Astrocyte (in vitro differentiated cells and primary cell): ENCODE measurements around the gene DYNC1LI2. TPM values are rescaled to one million over a fixed set of nuclear protein-coding genes. Genes with fewer than 3 reads are reported as not detected.

Source experiments
- DNase-seq: peaks from one replicate; pipeline ENCODE4 v3.0.0-alpha.2; 2010; ENCODE audit warnings: low read depth
- FAIRE-seq: peaks from 2 replicates; lab custom pipeline; 2011; peaks lifted over from hg19 to GRCh38; lab: Jason Lieb, UNC
- H2AFZ ChIP-seq: 2 replicates; pipeline ENCODE4 v1.6.0; 2012; ENCODE audit warnings: low read depth, low read length, inconsistent platforms
- H3K27ac ChIP-seq: 2 replicates; pipeline ENCODE4 v1.5.1; 2011; ENCODE audit warnings: low read depth, low read length, inconsistent platforms
- H3K27me3 ChIP-seq: 2 replicates; pipeline ENCODE4 v1.6.0; 2011; ENCODE audit warnings: low read length, inconsistent platforms; ENCODE audit not compliant: insufficient read depth
- H3K36me3 ChIP-seq: 2 replicates; pipeline ENCODE4 v1.5.1; 2011; ENCODE audit warnings: low read length, inconsistent platforms; ENCODE audit not compliant: insufficient read depth
- H3K4me1 ChIP-seq: 2 replicates; pipeline ENCODE4 v1.5.1; 2011; ENCODE audit warnings: low read length, inconsistent platforms; ENCODE audit not compliant: insufficient read depth
- H3K4me2 ChIP-seq: 2 replicates; pipeline ENCODE4 v1.6.0; 2012; ENCODE audit warnings: low read length, inconsistent platforms
- H3K4me3 ChIP-seq: 2 replicates; pipeline ENCODE4 v1.5.1; 2011; ENCODE audit warnings: low read depth, mild to moderate bottlenecking, low read length, inconsistent platforms; ENCODE audit not compliant: insufficient read depth
- H3K79me2 ChIP-seq: 2 replicates; pipeline ENCODE4 v1.6.0; 2012; ENCODE audit warnings: mild to moderate bottlenecking, low read length, inconsistent platforms; ENCODE audit not compliant: insufficient read depth
- H3K9ac ChIP-seq: 2 replicates; pipeline ENCODE4 v1.6.0; 2012; ENCODE audit warnings: mild to moderate bottlenecking, low read length, inconsistent platforms
- H3K9me3 ChIP-seq: 2 replicates; pipeline ENCODE4 v1.5.1; 2012; ENCODE audit warnings: low read depth, mild to moderate bottlenecking, low read length, inconsistent platforms; ENCODE audit not compliant: insufficient read depth
- H4K20me1 ChIP-seq: 2 replicates; pipeline ENCODE4 v1.6.0; 2012; ENCODE audit warnings: low read length, inconsistent platforms; ENCODE audit not compliant: insufficient read depth
- H3K27ac Mint-ChIP-seq: one replicate; pipeline ENCODE4 v1.8.0; 2021; ENCODE audit warnings: mild to moderate bottlenecking, mixed read lengths; ENCODE audit not compliant: unreplicated experiment
- H3K27me3 Mint-ChIP-seq: one replicate; pipeline ENCODE4 v1.8.0; 2021; ENCODE audit warnings: low read depth, mixed read lengths; ENCODE audit not compliant: unreplicated experiment
- H3K36me3 Mint-ChIP-seq: one replicate; pipeline ENCODE4 v1.8.0; 2021; ENCODE audit warnings: low read depth, mixed read lengths; ENCODE audit not compliant: unreplicated experiment
- H3K4me1 Mint-ChIP-seq: one replicate; pipeline ENCODE4 v1.8.0; 2021; ENCODE audit warnings: low read depth, mixed read lengths; ENCODE audit not compliant: unreplicated experiment
- H3K4me3 Mint-ChIP-seq: one replicate; pipeline ENCODE4 v1.8.0; 2021; ENCODE audit warnings: mild to moderate bottlenecking, moderate library complexity, mixed read lengths; ENCODE audit not compliant: unreplicated experiment
- H3K9me3 Mint-ChIP-seq: one replicate; pipeline ENCODE4 v1.8.0; 2021; ENCODE audit warnings: mild to moderate bottlenecking, mixed read lengths; ENCODE audit not compliant: unreplicated experiment
- CTCF ChIP-seq: IDR thresholded peaks from 2 replicates; pipeline ENCODE4 v1.5.1; 2011; ENCODE audit warnings: low read depth, mild to moderate bottlenecking, inconsistent platforms, low read length, moderate library complexity; ENCODE audit not compliant: insufficient read depth
- EZH2 ChIP-seq: IDR thresholded peaks from 2 replicates; pipeline ENCODE4 v1.6.1; 2012; ENCODE audit warnings: mild to moderate bottlenecking, low read length, inconsistent platforms; ENCODE audit not compliant: insufficient read depth
- total RNA-seq: library from RNA; stranded (reverse); gene quantifications from 2 replicates; pipeline ENCODE4 v1.2.1, GENCODE V29; 2021

DYNC1LI2 gene
- total RNA-seq, 1 donor from 2014 or later: 150 TPM

GRCh38 chr16:66677836-66678235 is 73.6 kb downstream of the DYNC1LI2 start:
- FAIRE-seq: no peak
- Histone ChIP-seq H3K27me3 (no peaks in the 10 kb centered on the region), H2AFZ (no peak overlapping the region), H3K4me3 (no peak overlapping the region), H3K27ac (no peak overlapping the region), H3K79me2 (no peaks in the 10 kb centered on the region), H3K4me2 (no peak overlapping the region), H4K20me1 (peaks cover 5% of the 10 kb centered on the region), H3K9me3 (no peaks in the 10 kb centered on the region), H3K36me3 (no peaks in the 10 kb centered on the region), H3K9ac (no peak overlapping the region), H3K4me1 (peaks cover 10% of the 10 kb centered on the region)
- Mint-ChIP-seq H3K4me1 (peaks cover 15% of the 10 kb centered on the region), H3K36me3 (no peaks in the 10 kb centered on the region), H3K9me3 (no peaks in the 10 kb centered on the region), H3K27me3 (no peaks in the 10 kb centered on the region), H3K4me3 (no peak overlapping the region), H3K27ac (no peak overlapping the region)
- no peak for DNase-seq
- TF ChIP-seq CTCF: no peak
- TF ChIP-seq EZH2: no peak

- H3K27ac Mint-ChIP-seq: no peak overlapping the region
- no peak for TF ChIP-seq CTCF
- no peak for TF ChIP-seq EZH2
Observed at GRCh38 chr16:66677179-66677578, 74.2 kb downstream of the DYNC1LI2 start.

GRCh38 chr16:66676599-66676998 is 74.8 kb downstream of the DYNC1LI2 start:
- H3K36me3 Mint-ChIP-seq: no peaks in the 10 kb centered on the region

More at GRCh38 chr16:66677179-66677578, 74.2 kb downstream of the DYNC1LI2 start:
- no peaks in the 10 kb centered on the region for H3K36me3 Mint-ChIP-seq
- Histone ChIP-seq H3K9ac (no peak overlapping the region), H3K79me2 (no peaks in the 10 kb centered on the region), H3K9me3 (no peaks in the 10 kb centered on the region), H3K4me3 (no peak overlapping the region), H3K4me2 (no peak overlapping the region), H3K27me3 (no peaks in the 10 kb centered on the region), H3K27ac (no peak overlapping the region), H2AFZ (no peak overlapping the region), H3K4me1 (peaks cover 4% of the 10 kb centered on the region), H4K20me1 (peaks cover 5% of the 10 kb centered on the region), H3K36me3 (no peaks in the 10 kb centered on the region)
- peaks cover 8% of the 10 kb centered on the region for H3K4me1 Mint-ChIP-seq
- no peaks in the 10 kb centered on the region for H3K27me3 Mint-ChIP-seq
- DNase-seq: no peak
- H3K4me3 Mint-ChIP-seq: no peak overlapping the region
- H3K9me3 Mint-ChIP-seq: no peaks in the 10 kb centered on the region
- no peak for FAIRE-seq

More at GRCh38 chr16:66676599-66676998, 74.8 kb downstream of the DYNC1LI2 start:
- TF ChIP-seq EZH2: no peak
- no peak for TF ChIP-seq CTCF
- Histone ChIP-seq H2AFZ (no peak overlapping the region), H3K4me3 (no peak overlapping the region), H3K79me2 (no peaks in the 10 kb centered on the region), H3K27me3 (no peaks in the 10 kb centered on the region), H3K27ac (no peak overlapping the region), H3K9me3 (no peaks in the 10 kb centered on the region), H3K9ac (no peak overlapping the region), H4K20me1 (peaks cover 5% of the 10 kb centered on the region), H3K4me1 (no peaks in the 10 kb centered on the region), H3K36me3 (no peaks in the 10 kb centered on the region), H3K4me2 (no peak overlapping the region)
- FAIRE-seq: no peak
- no peaks in the 10 kb centered on the region for H3K27me3 Mint-ChIP-seq
- H3K4me3 Mint-ChIP-seq: no peak overlapping the region
- DNase-seq: no peak
- H3K27ac Mint-ChIP-seq: no peak overlapping the region
- H3K4me1 Mint-ChIP-seq: peaks cover 2% of the 10 kb centered on the region
- H3K9me3 Mint-ChIP-seq: no peaks in the 10 kb centered on the region
